ENCODE measurements around the gene SPOUT1. TPM values are rescaled to one million over a fixed set of nuclear protein-coding genes. Genes with fewer than 3 reads are reported as not detected.
A peak's percentile ranks its signal among the peaks of the same experiment; 100 is the strongest.
"Not testable (repeated sequence)": the region's sequence is repeated elsewhere in the genome, so short reads cannot be mapped to it uniquely, and the experiment has no call there.

The SPOUT1 gene, protein sequence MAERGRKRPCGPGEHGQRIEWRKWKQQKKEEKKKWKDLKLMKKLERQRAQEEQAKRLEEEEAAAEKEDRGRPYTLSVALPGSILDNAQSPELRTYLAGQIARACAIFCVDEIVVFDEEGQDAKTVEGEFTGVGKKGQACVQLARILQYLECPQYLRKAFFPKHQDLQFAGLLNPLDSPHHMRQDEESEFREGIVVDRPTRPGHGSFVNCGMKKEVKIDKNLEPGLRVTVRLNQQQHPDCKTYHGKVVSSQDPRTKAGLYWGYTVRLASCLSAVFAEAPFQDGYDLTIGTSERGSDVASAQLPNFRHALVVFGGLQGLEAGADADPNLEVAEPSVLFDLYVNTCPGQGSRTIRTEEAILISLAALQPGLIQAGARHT
- total RNA-seq = 10 to 100 TPM; 35.8 to 49.2 (median 40.1) TPM
- total RNA-seq (2013) = 38.9 TPM

DNA sequence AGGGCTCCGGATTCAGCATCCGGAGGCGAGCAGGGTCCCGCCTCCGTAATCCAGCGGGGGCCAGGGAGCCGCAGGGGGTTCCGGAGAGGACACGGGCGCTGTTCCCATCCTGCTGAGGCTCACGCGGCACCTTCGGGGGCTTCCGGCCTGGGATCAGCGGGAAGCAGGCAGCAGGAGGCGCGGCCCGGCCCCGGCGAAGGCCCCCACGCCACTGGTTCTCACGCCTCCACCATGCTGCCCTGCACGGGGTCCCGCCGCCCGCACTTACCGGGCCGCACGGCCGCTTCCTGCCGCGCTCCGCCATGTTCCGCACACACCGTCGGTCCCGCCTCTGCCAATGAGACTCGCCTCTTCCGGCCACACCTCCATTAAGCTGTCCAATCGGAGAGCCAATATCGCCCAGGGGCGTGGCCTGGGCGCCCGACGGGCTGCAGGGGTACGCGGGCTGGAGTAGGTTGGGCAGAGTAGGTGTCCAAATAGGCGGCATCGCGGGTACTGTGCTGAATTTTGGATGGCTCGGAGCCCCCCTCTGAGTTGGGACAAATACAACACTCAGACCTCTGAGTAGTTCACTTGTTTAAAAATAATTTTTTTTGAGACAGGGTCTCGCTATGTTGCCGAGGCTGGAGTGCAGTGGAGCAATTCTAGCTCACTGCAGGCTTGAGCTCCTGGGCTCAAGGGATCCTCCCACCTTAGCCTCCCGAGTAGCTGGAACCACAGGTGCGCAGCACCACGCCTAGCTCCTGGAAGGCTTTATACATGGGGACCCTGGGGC lies at the start of gene SPOUT1:
TSS of gene SPOUT1 (minus strand) at position 318 of the 775 bp plus-strand sequence. CDS start at position 304, 14 bp downstream.
- TF ChIP-seq, protein P1, sequence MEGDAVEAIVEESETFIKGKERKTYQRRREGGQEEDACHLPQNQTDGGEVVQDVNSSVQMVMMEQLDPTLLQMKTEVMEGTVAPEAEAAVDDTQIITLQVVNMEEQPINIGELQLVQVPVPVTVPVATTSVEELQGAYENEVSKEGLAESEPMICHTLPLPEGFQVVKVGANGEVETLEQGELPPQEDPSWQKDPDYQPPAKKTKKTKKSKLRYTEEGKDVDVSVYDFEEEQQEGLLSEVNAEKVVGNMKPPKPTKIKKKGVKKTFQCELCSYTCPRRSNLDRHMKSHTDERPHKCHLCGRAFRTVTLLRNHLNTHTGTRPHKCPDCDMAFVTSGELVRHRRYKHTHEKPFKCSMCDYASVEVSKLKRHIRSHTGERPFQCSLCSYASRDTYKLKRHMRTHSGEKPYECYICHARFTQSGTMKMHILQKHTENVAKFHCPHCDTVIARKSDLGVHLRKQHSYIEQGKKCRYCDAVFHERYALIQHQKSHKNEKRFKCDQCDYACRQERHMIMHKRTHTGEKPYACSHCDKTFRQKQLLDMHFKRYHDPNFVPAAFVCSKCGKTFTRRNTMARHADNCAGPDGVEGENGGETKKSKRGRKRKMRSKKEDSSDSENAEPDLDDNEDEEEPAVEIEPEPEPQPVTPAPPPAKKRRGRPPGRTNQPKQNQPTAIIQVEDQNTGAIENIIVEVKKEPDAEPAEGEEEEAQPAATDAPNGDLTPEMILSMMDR (IDR thresholded peaks at IDR 0.05) = no peak
- Histone ChIP-seq H3K27ac (ENCODE audit: low read length) (peak within 1 kb of the TSS; percentile 55), H3K27me3 (ENCODE audit: control insufficient read depth, insufficient read depth, low read length) (no peaks in the 10 kb centered on the region), H3K36me3 (ENCODE audit: control insufficient read depth, insufficient read depth, low read length) (peaks cover 24% of the 10 kb centered on the region), H3K9me3 (ENCODE audit: control insufficient read depth, insufficient read depth, low read length) (no peaks in the 10 kb centered on the region), H3K4me1 (ENCODE audit: control insufficient read depth, insufficient read depth, low read length) (peaks cover 21% of the 10 kb centered on the region), H3K4me3 (ENCODE audit: low read length) (peak within 1 kb of the TSS; percentile 75)
- Mint-ChIP-seq H3K4me3 (peak within 1 kb of the TSS; percentile 91), H3K36me3 (no peaks in the 10 kb centered on the region), H3K27me3 (ENCODE audit: low read depth in 2 of 2) (no peaks in the 10 kb centered on the region), H3K4me1 (peaks cover 17% of the 10 kb centered on the region in 2 donors), H3K27ac (peak within 1 kb of the TSS; percentile 91 to 96), H3K9me3 (no peaks in the 10 kb centered on the region)
- ATAC-seq (peak; percentile 99 to 100 (median 99)), DNase-seq (peak; percentile 95 to 96)
- intact Hi-C loops (cut with micrococcal nuclease) = no loop called here
- WGBS (ENCODE audit: insufficient coverage) = under 1% methylated on average over 56 of the region's 56 CpGs

DNA sequence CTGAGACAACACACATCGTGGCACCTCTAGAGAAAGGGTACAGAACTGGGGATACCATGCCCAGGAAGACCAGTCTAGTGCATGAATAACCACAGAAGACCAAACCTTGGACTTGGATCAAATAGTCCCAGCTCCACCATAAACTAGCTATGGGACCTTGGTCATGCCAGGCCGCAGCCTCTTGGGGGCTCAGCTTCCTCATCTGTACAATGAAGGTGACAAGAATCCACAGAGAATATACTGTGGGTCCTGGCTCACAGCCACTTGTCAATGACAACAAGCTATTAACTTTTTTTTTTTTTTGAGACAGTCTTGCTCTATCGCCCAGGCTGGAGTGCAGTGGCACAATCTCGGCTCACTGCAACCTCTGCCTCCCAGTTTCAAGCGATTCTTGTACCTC lies 48.3 kb upstream of the SPOUT1 start:
- Mint-ChIP-seq H3K4me3 (no peak overlapping the region), H3K9me3 (no peaks in the 10 kb centered on the region), H3K27ac (no peak overlapping the region), H3K27me3 (ENCODE audit: low read depth in 2 of 2) (no peaks in the 10 kb centered on the region), H3K4me1 (peaks cover 24 to 27% of the 10 kb centered on the region in 2 donors), H3K36me3 (no peaks in the 10 kb centered on the region)
- Histone ChIP-seq H3K9me3 (ENCODE audit: control insufficient read depth, insufficient read depth, low read length) (no peaks in the 10 kb centered on the region), H3K36me3 (ENCODE audit: control insufficient read depth, insufficient read depth, low read length) (no peaks in the 10 kb centered on the region), H3K27me3 (ENCODE audit: control insufficient read depth, insufficient read depth, low read length) (no peaks in the 10 kb centered on the region), H3K27ac (ENCODE audit: low read length) (no peak overlapping the region), H3K4me1 (ENCODE audit: control insufficient read depth, insufficient read depth, low read length) (peaks cover 10% of the 10 kb centered on the region), H3K4me3 (ENCODE audit: low read length) (no peak overlapping the region)
- ATAC-seq (no peak), DNase-seq (no peak)
- TF ChIP-seq, protein P1 (IDR thresholded peaks at IDR 0.05) = no peak
- 68% methylated on average over 5 of the region's 5 CpGs for WGBS (ENCODE audit: insufficient coverage)
- intact Hi-C loops (cut with micrococcal nuclease) = no loop called here

DNA sequence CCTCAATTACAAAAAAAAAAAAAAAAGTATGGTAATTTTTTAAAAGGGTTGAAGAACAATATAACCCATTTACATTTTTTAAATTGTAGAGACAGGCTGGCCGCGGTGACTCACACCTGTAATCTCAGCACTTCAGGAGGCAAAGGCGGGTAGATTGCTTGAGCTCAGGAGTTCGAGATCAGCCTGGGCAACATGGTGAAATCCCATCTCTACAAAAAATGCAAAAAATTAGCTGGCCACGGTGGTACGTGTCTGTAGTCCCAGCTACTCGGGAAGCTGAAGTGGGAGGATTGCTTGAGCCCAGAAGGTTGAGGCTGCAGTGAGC lies 41.3 kb upstream of the SPOUT1 start:
- DNase-seq; H3K9me3 ChIP-seq (ENCODE audit: control insufficient read depth, insufficient read depth, low read length); ATAC-seq: not testable (repeated sequence)

More for the DNA sequence above, 41.3 kb upstream of the SPOUT1 start:
- H3K4me3 ChIP-seq (ENCODE audit: low read length); H3K4me1 ChIP-seq (ENCODE audit: control insufficient read depth, insufficient read depth, low read length); H3K27me3 ChIP-seq (ENCODE audit: control insufficient read depth, insufficient read depth, low read length); H3K9me3 Mint-ChIP-seq; H3K27ac Mint-ChIP-seq; H3K4me1 Mint-ChIP-seq; H3K36me3 ChIP-seq (ENCODE audit: control insufficient read depth, insufficient read depth, low read length); H3K27me3 Mint-ChIP-seq (ENCODE audit: low read depth in 2 of 2); intact Hi-C loops (cut with micrococcal nuclease); H3K36me3 Mint-ChIP-seq; H3K27ac ChIP-seq (ENCODE audit: low read length); H3K4me3 Mint-ChIP-seq: not testable (repeated sequence)
- 88% methylated on average over 7 of the region's 7 CpGs for WGBS (ENCODE audit: insufficient coverage)

All from natural killer cell (primary cell).